Tongue (tissue), 2 donors: ENCODE data around the gene OR2AJ1. TPM values are rescaled to one million over a fixed set of nuclear protein-coding genes. Genes with fewer than 3 reads are reported as not detected.

Source experiments
- DNase-seq: peaks from one replicate; pipeline ENCODE4 v3.0.0-alpha.2; 2015
- total RNA-seq: library from RNA; depleted of rRNA; stranded (reverse); fragments of >200 nt; gene quantifications from one replicate; pipeline ENCODE4 v1.2.3, GENCODE V29; 2014

Gene OR2AJ1, protein sequence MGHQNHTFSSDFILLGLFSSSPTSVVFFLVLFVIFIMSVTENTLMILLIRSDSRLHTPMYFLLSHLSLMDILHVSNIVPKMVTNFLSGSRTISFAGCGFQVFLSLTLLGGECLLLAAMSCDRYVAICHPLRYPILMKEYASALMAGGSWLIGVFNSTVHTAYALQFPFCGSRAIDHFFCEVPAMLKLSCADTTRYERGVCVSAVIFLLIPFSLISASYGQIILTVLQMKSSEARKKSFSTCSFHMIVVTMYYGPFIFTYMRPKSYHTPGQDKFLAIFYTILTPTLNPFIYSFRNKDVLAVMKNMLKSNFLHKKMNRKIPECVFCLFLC
- not detected for total RNA-seq

DNA sequence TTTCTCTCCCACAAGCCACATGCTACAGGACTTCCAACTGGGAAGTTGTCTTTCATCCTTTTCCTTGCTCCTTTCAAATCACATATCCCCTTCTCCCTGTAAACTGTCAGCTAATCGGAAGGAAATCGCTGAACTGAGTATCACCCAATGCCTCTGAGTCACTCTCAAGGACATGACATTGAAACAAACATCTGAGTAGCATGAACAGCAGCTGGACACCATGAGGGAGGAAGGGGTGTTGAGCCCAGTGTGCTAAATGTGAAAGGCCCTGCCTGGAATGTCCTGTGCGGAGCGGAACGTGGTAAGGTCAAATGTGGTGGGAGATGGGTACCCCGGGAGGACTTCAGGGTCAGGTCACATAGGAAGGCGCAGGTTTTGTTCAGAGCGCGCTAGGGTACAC is at the start of gene OR2AJ1:
Gene OR2AJ1, plus strand, starts transcription at position 22 of the 400 bp plus-strand sequence. CDS start 8,880 bp downstream, outside the sequence.
- DNase-seq = no peak

DNA sequence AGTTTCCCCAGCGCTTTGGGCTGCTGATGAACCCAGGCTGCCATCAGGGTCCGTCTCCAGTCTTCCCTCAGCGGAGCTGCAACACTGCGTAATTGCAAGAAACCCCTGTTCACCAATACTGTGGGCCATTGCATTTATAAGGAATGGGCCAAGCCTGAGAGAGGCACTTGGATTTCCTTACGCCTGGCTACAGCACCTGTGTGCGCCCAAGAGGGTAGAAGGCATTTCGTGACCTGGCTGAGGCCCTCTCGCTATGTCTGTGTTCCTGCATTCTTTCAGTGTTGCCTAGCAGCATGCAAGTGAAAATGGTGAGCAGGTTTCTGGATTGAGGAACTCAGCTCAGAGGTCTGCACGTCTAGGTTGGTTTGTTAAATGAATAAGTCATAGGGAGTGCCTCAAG is 41.3 kb upstream of the OR2AJ1 start:
- DNase-seq = no peak

GRCh38 chr1:247884797-247885413 is 39.8 kb upstream of the OR2AJ1 start:
- no peak for DNase-seq

- DNase-seq = no peak
These were observed 29.5 kb upstream of the OR2AJ1 start, which contains the start of gene OR2W3 for GRCh38 chr1:247895163-247895637. Gene OR2W3, plus strand, starts transcription at chr1:247895587. Its CDS starts 0 bp downstream, at chr1:247895587.

GRCh38 chr1:247895976-247896375 is 28.7 kb upstream of the OR2AJ1 start:
- no peak for DNase-seq

DNA sequence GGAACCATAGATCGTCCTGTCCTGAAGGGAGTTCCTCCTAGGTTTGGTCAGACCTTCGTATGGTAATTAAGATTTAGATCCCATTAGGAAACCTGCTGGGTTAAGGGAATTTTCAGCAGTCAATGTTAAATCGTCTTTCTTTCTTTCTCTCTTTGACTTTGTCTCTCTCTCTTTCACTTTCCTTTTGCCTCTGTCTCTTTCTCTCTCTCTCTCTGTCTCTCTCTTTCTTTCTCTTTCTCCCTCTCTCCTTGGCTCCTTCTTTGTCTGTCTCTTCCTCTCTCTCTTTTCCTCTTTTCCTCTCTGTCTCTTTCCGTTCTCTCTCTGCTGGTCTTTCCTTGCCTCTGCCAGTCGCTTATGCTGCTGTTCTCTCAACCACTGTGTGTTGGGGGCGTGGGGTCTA is 20.6 kb upstream of the OR2AJ1 start:
- DNase-seq = no peak

GRCh38 chr1:247905181-247905580 is 19.5 kb upstream of the OR2AJ1 start:
- DNase-seq = no peak

DNA sequence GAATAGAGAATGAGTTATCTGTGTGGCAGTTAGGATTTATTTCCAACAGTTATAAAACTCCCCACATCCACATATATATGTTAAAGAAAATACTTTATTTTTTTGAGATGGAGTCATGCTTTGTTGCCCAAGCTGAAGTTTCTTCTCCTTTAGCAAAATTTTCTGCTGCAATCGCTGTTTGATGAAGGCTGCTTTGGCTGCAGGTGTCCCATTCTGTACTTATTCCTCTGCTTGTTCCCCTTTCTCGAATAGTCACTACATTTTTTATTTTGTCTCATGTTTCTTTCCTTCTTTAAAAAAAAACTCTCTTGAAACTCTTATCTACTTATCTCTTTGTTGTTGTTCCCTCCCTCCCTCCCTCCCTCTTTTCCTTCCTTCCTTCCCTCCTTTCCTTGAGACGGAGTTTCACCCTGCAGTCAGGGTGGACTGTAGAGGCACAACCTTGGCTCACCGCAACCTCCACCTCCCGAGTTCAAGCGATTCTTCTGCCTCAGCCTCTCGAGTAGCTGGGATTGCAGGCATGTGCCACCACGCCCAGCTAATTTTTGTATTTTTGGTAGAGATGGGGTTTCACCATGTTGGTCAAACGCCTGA is 18.7 kb upstream of the OR2AJ1 start:
- DNase-seq = no peak

DNA sequence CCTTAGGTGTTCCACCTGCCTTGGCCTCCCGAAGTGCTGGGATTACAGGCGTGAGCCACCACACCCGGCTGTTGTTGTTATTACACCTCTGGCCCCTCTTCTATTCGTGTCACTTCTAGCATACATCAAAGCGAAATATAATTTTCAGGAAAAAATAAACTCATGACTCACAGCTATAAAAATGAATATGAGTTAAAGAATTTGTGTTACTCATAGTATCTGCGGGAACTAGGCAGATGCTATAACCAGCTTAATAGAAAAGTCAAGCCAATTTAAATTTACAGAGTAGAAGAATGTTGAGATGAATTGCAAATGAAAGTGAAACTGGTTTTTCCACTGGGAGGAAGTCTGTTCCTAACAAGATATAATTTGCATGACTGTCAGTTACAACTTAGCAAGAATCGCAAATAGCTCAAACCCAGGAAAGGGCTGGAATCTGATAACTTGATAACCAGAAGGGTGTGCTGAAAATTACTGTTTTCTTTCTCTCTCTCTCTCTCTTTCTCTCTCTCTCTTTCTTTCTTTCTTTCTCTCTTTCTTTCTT is 18.1 kb upstream of the OR2AJ1 start:
- no peak for DNase-seq

DNA sequence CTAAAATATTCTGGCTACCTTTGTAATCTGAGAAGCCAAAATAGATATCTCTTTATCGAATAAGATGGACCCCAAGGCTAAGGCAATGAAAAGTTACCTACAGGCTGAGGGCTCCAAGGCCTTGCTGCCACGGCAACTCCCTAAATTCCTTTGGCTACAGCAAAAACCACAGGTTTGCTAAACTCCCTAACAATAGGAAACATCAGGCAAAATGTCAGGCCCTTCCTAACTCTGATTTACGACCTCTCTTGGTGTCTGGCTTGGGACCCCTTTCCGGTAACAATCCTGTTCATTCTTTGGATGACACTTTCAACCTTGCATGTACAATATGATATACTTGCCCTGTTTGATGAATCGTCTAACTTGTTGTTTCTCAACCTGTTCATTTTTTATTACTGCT is 15.9 kb upstream of the OR2AJ1 start:
- no peak for DNase-seq

DNA sequence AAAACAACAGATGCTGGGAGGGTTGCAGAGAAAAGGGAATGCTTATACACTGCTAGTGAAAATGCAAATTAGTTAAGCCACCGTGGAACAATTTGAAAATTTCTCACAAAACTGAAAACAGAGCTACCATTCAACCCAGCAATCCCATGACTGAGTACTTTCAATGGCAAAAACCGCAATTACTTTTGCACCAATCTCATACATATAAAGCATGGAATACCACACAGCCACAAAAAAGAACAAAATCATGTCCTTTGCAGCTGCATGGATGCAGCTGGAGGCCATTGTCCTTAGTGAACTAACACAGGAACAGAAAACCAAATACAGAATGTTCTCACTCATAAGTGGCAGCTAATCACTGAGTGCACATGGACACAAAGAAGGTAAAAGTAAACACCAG is 10.9 kb upstream of the OR2AJ1 start:
- DNase-seq = no peak

DNA sequence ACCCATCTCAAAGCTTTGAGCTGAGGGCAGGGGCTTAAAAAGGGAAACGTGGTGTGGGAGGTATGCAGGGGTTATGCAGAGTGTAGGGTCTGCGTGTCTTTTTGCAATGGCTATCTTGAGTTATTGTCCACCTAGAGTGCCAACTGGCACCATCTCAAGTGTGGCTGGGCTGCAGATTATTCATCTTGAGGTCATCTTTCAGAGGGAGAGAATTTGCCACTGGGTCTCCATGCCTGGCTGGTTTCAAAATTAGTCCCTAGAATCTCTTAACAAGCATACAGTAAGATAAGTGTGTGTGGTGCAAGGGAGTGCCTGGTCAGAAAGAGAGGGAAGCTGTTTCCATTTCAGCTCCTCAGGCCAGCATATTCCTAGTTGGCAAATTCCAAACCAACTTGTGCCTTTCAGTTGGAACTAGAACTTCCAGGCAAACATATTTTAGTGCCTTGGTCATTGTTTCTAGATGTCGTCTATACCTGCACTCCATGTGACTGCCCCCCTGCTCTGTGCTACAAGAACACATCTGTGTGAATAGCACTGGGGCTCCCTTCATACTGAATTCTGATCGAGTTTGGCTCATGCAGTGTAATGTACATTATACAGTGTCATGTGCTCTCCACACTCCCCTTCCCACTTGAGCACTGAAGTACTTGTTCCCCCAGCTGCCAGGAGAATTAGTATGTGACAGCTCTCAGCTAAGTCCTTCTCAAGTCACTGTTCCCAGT is 9.6 kb upstream of the OR2AJ1 start:
- peak; percentile 17 for DNase-seq

GRCh38 chr1:247919952-247920351 is 4.7 kb upstream of the OR2AJ1 start, which contains the start of gene OR2T8:
Gene OR2T8, plus strand, starts transcription at chr1:247920252. Its CDS starts 766 bp downstream, at chr1:247921018.
- no peak for DNase-seq

GRCh38 chr1:247923941-247924340 is 748 bp upstream of the OR2AJ1 start:
- DNase-seq = no peak

DNA sequence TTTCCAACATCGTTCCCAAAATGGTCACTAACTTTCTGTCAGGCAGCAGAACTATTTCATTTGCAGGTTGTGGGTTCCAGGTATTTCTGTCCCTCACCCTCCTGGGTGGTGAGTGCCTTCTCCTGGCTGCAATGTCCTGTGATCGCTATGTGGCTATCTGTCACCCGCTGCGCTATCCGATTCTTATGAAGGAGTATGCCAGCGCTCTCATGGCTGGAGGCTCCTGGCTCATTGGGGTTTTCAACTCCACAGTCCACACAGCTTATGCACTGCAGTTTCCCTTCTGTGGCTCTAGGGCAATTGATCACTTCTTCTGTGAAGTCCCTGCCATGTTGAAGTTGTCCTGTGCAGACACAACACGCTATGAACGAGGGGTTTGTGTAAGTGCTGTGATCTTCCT is 9.3 kb downstream of the OR2AJ1 start:
- no peak for DNase-seq

GRCh38 chr1:247935781-247936180 is 11.1 kb downstream of the OR2AJ1 start:
- DNase-seq = no peak

DNA sequence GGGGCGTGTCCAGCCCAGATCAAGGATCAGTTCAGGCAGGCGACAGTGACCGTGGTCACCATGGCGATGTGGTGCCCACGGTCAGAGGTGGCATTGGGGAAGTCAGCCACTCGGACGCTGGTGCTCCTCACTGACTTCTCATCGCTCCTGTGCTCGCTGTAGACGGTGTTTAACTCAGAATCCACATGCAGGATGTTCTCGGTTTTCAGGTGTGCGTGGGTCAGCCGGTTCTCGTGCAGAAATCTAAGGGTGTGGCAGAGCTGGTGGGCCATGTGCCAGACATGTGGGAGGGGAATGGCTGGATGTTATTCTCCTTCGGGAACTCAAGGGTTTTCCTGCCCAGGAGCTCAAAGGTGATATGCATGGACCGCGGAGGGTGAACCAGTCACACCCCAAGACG is 11.7 kb downstream of the OR2AJ1 start:
- no peak for DNase-seq

DNA sequence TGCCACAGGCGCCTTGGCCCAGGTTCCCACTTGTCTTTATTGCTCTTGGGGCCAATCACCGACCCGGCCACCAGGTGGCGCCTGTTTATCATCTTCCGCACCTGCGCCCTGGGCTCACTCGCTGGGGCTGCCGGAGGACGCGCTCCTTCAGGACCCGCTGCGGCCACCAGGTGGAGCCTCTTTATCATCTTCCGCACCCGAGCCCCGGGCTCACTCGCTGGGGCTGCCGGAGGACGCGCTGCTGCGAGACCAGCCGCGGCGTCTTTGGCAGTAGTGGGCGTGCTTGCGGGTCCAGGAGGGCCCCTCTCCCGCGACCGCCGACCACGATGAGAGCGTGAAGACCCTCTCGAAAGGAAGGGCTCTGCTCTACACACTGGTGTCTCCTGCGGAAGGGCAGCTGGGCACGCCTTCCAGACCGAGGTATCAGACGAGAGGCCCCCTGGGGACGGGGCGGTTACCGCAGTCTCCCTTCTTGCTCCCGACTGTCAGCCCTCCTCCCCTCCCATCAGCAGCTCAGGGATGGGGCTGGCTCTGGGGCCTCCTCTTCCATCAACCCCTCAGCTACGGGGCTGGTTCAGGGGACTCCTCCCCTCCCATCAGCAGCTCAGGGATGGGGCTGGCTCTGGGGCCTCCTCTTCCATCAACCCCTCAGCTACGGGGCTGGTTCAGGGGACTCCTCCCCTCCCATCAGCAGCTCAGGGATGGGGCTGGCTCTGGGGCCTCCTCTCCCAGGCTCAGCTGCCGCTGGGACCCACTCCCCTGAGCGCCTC is 12.5 kb downstream of the OR2AJ1 start:
- peak; percentile 66 for DNase-seq

- DNase-seq = no peak
These were observed 17.9 kb downstream of the OR2AJ1 start for GRCh38 chr1:247942624-247943023.

GRCh38 chr1:247948558-247948957 is 23.9 kb downstream of the OR2AJ1 start, which contains the start of gene OR2L8:
Gene OR2L8, plus strand, starts transcription at chr1:247948858. Its CDS starts 0 bp downstream, at chr1:247948858.
- DNase-seq = no peak

DNA sequence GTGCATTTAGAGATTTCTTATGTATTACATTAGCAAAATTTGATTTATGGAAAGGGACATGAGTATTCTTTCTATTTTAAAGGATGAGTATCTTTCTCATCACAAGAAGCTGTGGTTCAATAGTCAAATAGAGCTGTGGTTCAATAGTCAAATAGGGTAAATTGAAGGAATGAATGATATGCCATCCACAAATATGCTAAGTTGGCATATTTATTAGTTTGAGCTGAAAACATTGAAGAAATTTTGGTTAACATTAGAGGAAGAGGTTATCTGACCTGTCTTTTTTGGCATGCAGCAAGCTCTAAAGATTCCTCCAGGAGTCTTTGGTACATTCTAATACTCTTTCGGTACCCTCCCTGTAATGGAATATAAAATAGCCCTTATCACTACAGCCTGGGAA is 28.7 kb downstream of the OR2AJ1 start:
- DNase-seq = no peak
